ENCODE measurements around the gene CUEDC1. TPM values are rescaled to one million over a fixed set of nuclear protein-coding genes. Genes with fewer than 3 reads are reported as not detected.

CUEDC1 gene
- total and polyA plus RNA-seq, 9 of the 15 experiments (the other 6 are each of a cell fraction or from before 2014, with no cell fraction given) = 0.20 to 4.1 (median 1.6) TPM; not detected in 1

- intact Hi-C loops (cut with micrococcal nuclease) = no loop called here
- H3K79me2 ChIP-seq (ENCODE audit: control insufficient read depth, insufficient read depth, low read length) = no peaks in the 10 kb centered on the region
- no peak overlapping the region for H2AFZ ChIP-seq (ENCODE audit: low read depth, low read length)
- no TSS peak for BruUV-seq (replicated peaks)
- H3K27ac ChIP-seq (ENCODE audit: extremely low read depth, low read depth, low read length) = no peak overlapping the region
- H3K9me1 ChIP-seq (ENCODE audit: control insufficient read depth, insufficient read depth, low read length) = no peaks in the 10 kb centered on the region
- in situ Hi-C loops (cut with MboI) = no loop called here
- no peak overlapping the region for H3K9ac ChIP-seq (ENCODE audit: insufficient read depth in 1 of 2, low read depth in 2 of 2, low read length in 2 of 2)
- no peak for FAIRE-seq
- no peak for DNase-seq (ENCODE audit: extremely low read depth in 1 of 4, low spot score in 3 of 4)
- H4K20me1 ChIP-seq (replicated peaks; ENCODE audit: control insufficient read depth, insufficient read depth, low read length) = no peaks in the 10 kb centered on the region
- H3K9me3 ChIP-seq (replicated peaks; ENCODE audit: control insufficient read depth, insufficient read depth, low read depth, low read length) = no peaks in the 10 kb centered on the region
- no peak overlapping the region for H3K4me2 ChIP-seq (ENCODE audit: insufficient read depth, low read length)
- WGBS (ENCODE audit: insufficient coverage, low coverage, missing lambda C conversion rate) = 16% methylated on average over 3 of the region's 3 CpGs
- H3K27me3 ChIP-seq (ENCODE audit: control insufficient read depth in 2 of 2, insufficient read depth in 2 of 2, low read length in 2 of 2) = peaks cover 36 to 62% of the 10 kb centered on the region in 2 experiments
- no peaks in the 10 kb centered on the region for H3K36me3 ChIP-seq (ENCODE audit: control insufficient read depth, insufficient read depth, low read length)
- peaks cover 0 to 13% of the 10 kb centered on the region in 2 experiments; a peak in 3 of 5 replicates for H3K4me1 ChIP-seq (replicated peaks in 1 of 2; ENCODE audit: control insufficient read depth in 2 of 2, insufficient read depth in 2 of 2, low read length in 2 of 2)
- H3K4me3 ChIP-seq = no peak overlapping the region
- ATAC-seq = no peak
- ChIA-PET CTCF (ENCODE audit: low intra/inter-chr PET ratio) (no interaction called here), POLR2A (no interaction called here)
- TF ChIP-seq DDX20 (tag; IDR thresholded peaks at IDR 0.05; ENCODE audit: low read depth) (no peak), MAFK (IDR thresholded peaks at IDR 0.05; ENCODE audit: low read length) (no peak), LCOR (CRISPR knock-in tag; IDR thresholded peaks at IDR 0.05) (no peak), MTA2 (IDR thresholded peaks at IDR 0.05; ENCODE audit: low read depth) (no peak), ZNF280A (IDR thresholded peaks at IDR 0.05; ENCODE audit: low read depth, partially characterized antibody) (no peak), AFF1 (IDR thresholded peaks at IDR 0.05; ENCODE audit: low read depth in 1 of 2, partially characterized antibody in 2 of 2) (no peak), ZNF253 (CRISPR knock-in tag; conservative IDR thresholded peaks at IDR 0.05) (no peak), ZNF347 (CRISPR knock-in tag; IDR thresholded peaks at IDR 0.05; ENCODE audit: low read depth) (no peak), TARDBP (IDR thresholded peaks at IDR 0.05) (no peak), PHB (CRISPR knock-in tag; IDR thresholded peaks at IDR 0.05) (no peak), GATAD2A (IDR thresholded peaks at IDR 0.05) (no peak), NCOA4 (IDR thresholded peaks at IDR 0.05; ENCODE audit: partially characterized antibody) (no peak), USF2 (CRISPR knock-in tag; IDR thresholded peaks at IDR 0.05) (no peak)
- TF ChIP-seq, protein P1, sequence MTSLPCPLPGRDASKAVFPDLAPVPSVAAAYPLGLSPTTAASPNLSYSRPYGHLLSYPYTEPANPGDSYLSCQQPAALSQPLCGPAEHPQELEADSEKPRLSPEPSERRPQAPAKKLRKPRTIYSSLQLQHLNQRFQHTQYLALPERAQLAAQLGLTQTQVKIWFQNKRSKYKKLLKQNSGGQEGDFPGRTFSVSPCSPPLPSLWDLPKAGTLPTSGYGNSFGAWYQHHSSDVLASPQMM (CRISPR knock-in tag; IDR thresholded peaks at IDR 0.05) = no peak
- TF ChIP-seq, protein P2, sequence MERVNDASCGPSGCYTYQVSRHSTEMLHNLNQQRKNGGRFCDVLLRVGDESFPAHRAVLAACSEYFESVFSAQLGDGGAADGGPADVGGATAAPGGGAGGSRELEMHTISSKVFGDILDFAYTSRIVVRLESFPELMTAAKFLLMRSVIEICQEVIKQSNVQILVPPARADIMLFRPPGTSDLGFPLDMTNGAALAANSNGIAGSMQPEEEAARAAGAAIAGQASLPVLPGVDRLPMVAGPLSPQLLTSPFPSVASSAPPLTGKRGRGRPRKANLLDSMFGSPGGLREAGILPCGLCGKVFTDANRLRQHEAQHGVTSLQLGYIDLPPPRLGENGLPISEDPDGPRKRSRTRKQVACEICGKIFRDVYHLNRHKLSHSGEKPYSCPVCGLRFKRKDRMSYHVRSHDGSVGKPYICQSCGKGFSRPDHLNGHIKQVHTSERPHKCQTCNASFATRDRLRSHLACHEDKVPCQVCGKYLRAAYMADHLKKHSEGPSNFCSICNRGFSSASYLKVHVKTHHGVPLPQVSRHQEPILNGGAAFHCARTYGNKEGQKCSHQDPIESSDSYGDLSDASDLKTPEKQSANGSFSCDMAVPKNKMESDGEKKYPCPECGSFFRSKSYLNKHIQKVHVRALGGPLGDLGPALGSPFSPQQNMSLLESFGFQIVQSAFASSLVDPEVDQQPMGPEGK (CRISPR knock-in tag; IDR thresholded peaks at IDR 0.05; ENCODE audit: borderline replicate concordance) = no peak
Measured at GRCh38 chr17:57957886-57958285, 2.7 kb upstream of the CUEDC1 start.
